ENCODE data around the gene NFKBIZ.

DNA sequence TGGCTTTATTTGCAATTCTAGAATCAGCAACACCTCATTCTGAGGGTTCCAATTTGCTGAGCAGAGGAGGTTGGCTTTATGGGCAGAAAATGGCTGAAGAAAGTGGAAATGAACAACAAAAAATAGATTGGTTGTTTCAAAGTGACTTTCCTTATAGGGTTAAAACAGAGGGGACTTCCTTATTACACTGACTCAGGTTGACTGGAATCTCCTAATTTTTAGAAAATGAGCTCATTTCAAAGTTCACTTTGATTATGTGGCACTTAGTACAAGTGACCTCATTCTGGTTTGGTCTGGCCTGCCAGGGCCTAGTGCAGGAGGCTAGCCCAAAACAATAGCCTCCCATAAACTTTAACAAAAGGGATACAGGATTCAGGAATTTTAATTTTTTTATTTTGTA lies 41.4 kb downstream of the NFKBIZ start:
- TF ChIP-seq, protein P1, sequence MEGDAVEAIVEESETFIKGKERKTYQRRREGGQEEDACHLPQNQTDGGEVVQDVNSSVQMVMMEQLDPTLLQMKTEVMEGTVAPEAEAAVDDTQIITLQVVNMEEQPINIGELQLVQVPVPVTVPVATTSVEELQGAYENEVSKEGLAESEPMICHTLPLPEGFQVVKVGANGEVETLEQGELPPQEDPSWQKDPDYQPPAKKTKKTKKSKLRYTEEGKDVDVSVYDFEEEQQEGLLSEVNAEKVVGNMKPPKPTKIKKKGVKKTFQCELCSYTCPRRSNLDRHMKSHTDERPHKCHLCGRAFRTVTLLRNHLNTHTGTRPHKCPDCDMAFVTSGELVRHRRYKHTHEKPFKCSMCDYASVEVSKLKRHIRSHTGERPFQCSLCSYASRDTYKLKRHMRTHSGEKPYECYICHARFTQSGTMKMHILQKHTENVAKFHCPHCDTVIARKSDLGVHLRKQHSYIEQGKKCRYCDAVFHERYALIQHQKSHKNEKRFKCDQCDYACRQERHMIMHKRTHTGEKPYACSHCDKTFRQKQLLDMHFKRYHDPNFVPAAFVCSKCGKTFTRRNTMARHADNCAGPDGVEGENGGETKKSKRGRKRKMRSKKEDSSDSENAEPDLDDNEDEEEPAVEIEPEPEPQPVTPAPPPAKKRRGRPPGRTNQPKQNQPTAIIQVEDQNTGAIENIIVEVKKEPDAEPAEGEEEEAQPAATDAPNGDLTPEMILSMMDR (conservative IDR thresholded peaks at IDR 0.05), result no peak
- no peak for TF ChIP-seq ZFX (IDR thresholded peaks at IDR 0.05)
